Esophagus muscularis mucosa (tissue), 4 donors: Measurements from ENCODE around the gene PRSS56. TPM values are rescaled to one million over a fixed set of nuclear protein-coding genes. Genes with fewer than 3 reads are reported as not detected.

Experiments used
- DNase-seq: peaks from one replicate; pipeline ENCODE4 v3.0.0-alpha.2; 2017; ENCODE audit errors: extremely low spot score
- H3K27ac ChIP-seq, 4 donors: fragments of 200-600 bp; sonication (generic); replicated peaks in 1 of 4; 1 replicate in 3 of 4; 2 replicates in 1 of 4; pipeline ENCODE4 v1.5.1; 2016 to 2019; ENCODE audit warnings: mild to moderate bottlenecking in 1 of 4
- H3K27me3 ChIP-seq, 4 donors: fragments of 200-600 bp; sonication (generic); one replicate each; pipeline versions ENCODE4 v1.5.1 to v1.6.0; 2016 to 2019
- H3K36me3 ChIP-seq, 4 donors: fragments of 200-600 bp; sonication (generic); one replicate each; pipeline ENCODE4 v1.5.1; 2016 to 2019
- H3K4me1 ChIP-seq, 4 donors: fragments of 200-600 bp; sonication (generic); one replicate each; pipeline ENCODE4 v1.5.1; 2016 to 2019
- H3K4me3 ChIP-seq, 4 donors: fragments of 200-600 bp; sonication (generic); 1 replicate in 2 of 4; 2 replicates in 2 of 4; pipeline ENCODE4 v1.5.1; 2016 to 2019; ENCODE audit warnings: mild to moderate bottlenecking in 4 of 4, moderate library complexity in 1 of 4
- H3K9me3 ChIP-seq, 4 donors: fragments of 200-600 bp; sonication (generic); 1 replicate in 3 of 4; 2 replicates in 1 of 4; pipeline ENCODE4 v1.5.1; 2016 to 2019
- CTCF ChIP-seq, 3 experiments: fragments of 200-600 bp in 2 of 3; fragments of 450-650 bp in 1 of 3; sonication (generic) in 2 of 3; IDR thresholded peaks; one replicate each; pipeline ENCODE4 v1.5.1; 2017 to 2019; ENCODE audit warnings: antibody characterized with exemption in 3 of 3, mild to moderate bottlenecking in 2 of 3, moderate library complexity in 1 of 3
- EP300 ChIP-seq: sonication (generic); formaldehyde crosslinking; IDR thresholded peaks from one replicate; pipeline ENCODE4 v1.6.1; 2017; ENCODE audit warnings: antibody characterized with exemption
- POLR2A ChIP-seq: fragments of 450-650 bp; IDR thresholded peaks from one replicate; pipeline ENCODE4 v1.6.1; 2017; ENCODE audit warnings: antibody characterized with exemption, moderate library complexity, mild to moderate bottlenecking, low read depth
- POLR2AphosphoS5 ChIP-seq, 2 donors: sonication (generic); formaldehyde crosslinking; IDR thresholded peaks; one replicate each; pipeline ENCODE4 v1.6.1; 2017; ENCODE audit warnings: antibody characterized with exemption in 2 of 2
- WGBS: methylation state at CpG from one replicate; pipeline ENCODE4 v1.1.5; 2018; 5-methylcytosine and 5-hydroxymethylcytosine counted together
- intact Hi-C: fragments of 100-400 bp; cut with DNase I; formaldehyde crosslinking; loops from one replicate; pipeline ENCODE4 v1.15.1; 2023
- total RNA-seq, 4 donors: library from RNA; depleted of rRNA; stranded (reverse); fragments of >200 nt; gene quantifications; one replicate each; pipeline versions ENCODE4 v1.1.0 to v1.2.1, GENCODE V29; 2016

Gene PRSS56
- total RNA-seq, 4 donors from 2014 or later = not detected

- no peaks in the 10 kb centered on the region for H3K9me3 ChIP-seq
- intact Hi-C loops = no loop called here
- no peak for DNase-seq
- WGBS = 92% methylated on average over 17 of the region's 19 CpGs
- TF ChIP-seq POLR2AphosphoS5 (IDR thresholded peaks at IDR 0.05) (no peak), CTCF (IDR thresholded peaks at IDR 0.05) (no peak), EP300 (no peak), POLR2A (no peak)
- peaks cover 0 to 31% (median 24%) of the 10 kb centered on the region in 4 donors for H3K4me1 ChIP-seq
- H3K27me3 ChIP-seq = peaks cover 0 to 95% (median 29%) of the 10 kb centered on the region in 4 donors
- H3K36me3 ChIP-seq = no peaks in the 10 kb centered on the region
- no peak overlapping the region for H3K27ac ChIP-seq
- no peak overlapping the region for H3K4me3 ChIP-seq
Measured at GRCh38 chr2:232483923-232484627, 36.1 kb upstream of the PRSS56 start.

GRCh38 chr2:232484628-232485347 is 35.4 kb upstream of the PRSS56 start:
- intact Hi-C loops = no loop called here
- Histone ChIP-seq H3K9me3 (no peaks in the 10 kb centered on the region), H3K27ac (no peak overlapping the region), H3K27me3 (peaks cover 0 to 99% (median 29%) of the 10 kb centered on the region in 4 donors), H3K4me1 (peaks cover 0 to 31% (median 24%) of the 10 kb centered on the region in 4 donors), H3K4me3 (no peak overlapping the region), H3K36me3 (no peaks in the 10 kb centered on the region)
- DNase-seq = no peak
- TF ChIP-seq EP300 (no peak), POLR2AphosphoS5 (IDR thresholded peaks at IDR 0.05) (no peak), POLR2A (no peak)
- 85% methylated on average over 8 of the region's 12 CpGs for WGBS

- peak overlapping the region in 1 of 4 donors; percentile 25 for H3K4me3 ChIP-seq
- WGBS = 1% methylated on average over 11 of the region's 22 CpGs
- TF ChIP-seq POLR2AphosphoS5 (IDR thresholded peaks at IDR 0.05) (no peak), EP300 (no peak), CTCF (IDR thresholded peaks at IDR 0.05) (no peak), POLR2A (no peak)
- H3K4me1 ChIP-seq = peaks cover 0 to 31% (median 24%) of the 10 kb centered on the region in 4 donors
- no peak overlapping the region for H3K27ac ChIP-seq
- no peak for DNase-seq
- no peaks in the 10 kb centered on the region for H3K9me3 ChIP-seq
- intact Hi-C loops = no loop called here
- peaks cover 0 to 99% (median 29%) of the 10 kb centered on the region in 4 donors for H3K27me3 ChIP-seq
- H3K36me3 ChIP-seq = no peaks in the 10 kb centered on the region
Measured at GRCh38 chr2:232485348-232485756, 34.8 kb upstream of the PRSS56 start.

DNA sequence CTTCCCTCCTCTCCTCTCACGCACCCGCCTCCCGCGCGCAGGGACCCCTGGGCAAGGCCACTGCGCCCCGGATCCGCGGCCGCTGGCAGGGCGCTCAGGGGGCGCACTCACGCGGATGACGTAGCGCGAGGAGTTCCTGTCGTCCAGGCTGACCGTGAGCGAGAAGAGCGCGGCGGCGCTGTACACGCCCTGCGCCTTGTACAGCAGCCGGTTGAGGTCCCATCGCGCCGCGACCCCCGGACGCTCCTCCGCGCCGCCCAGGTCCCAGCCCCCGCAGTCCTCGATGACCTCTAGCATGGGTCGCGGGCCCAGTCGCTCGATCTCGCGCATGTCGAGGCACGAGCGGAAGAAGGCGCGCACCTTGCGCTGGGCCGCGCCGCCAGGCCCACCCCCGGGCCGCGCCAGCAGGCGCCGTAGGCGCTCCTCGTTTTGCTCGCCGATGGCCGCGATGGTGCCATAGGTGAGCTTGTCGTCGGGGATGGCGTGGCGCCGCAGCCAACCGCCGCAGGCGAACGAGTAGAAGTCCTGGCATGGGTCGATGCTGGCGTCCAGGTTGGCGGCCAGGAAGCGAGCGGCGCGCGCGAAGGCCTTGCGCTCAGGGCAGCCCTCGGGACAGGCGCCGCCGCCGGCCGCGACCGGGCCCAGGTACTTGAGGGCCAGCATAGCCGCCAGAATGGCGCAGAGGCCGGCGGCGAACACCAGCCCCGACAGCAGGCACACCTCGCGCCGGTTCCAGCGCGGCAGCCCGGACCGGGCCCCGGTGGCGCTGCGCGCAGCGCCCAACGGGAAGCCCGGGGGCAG is 34.2 kb upstream of the PRSS56 start:
- Histone ChIP-seq H3K27ac (no peak overlapping the region), H3K27me3 (peaks cover 0 to 99% (median 29%) of the 10 kb centered on the region in 4 donors), H3K36me3 (no peaks in the 10 kb centered on the region), H3K4me3 (peak overlapping the region in 1 of 4 donors; percentile 25), H3K9me3 (no peaks in the 10 kb centered on the region), H3K4me1 (peaks cover 0 to 31% (median 24%) of the 10 kb centered on the region in 4 donors)
- 2% methylated on average over 8 of the region's 111 CpGs for WGBS
- DNase-seq = no peak
- intact Hi-C loops = no loop called here
- TF ChIP-seq CTCF (IDR thresholded peaks at IDR 0.05) = no peak
- no peak for TF ChIP-seq POLR2AphosphoS5 (IDR thresholded peaks at IDR 0.05)
- TF ChIP-seq POLR2A = no peak
- TF ChIP-seq EP300 = no peak
